Measurements from ENCODE around the gene PTPRG.

PTPRG gene

GRCh38 chr3:61796911-61797310, 235.5 kb downstream of the PTPRG start:
- TF ChIP-seq REST (IDR thresholded peaks at IDR 0.05; ENCODE audit: insufficient read depth in 1 of 2, low read depth in 2 of 2, low read length in 2 of 2) (no peak), TAF1 (IDR thresholded peaks at IDR 0.05; ENCODE audit: borderline replicate concordance, insufficient read depth, low read length) (no peak), FOXP2 (optimal IDR thresholded peaks at IDR 0.05; ENCODE audit: borderline replicate concordance, extremely low read depth, extremely low read length, insufficient read depth) (no peak), SIN3A (IDR thresholded peaks at IDR 0.05; ENCODE audit: borderline replicate concordance, insufficient read depth, low read length) (no peak), POLR2AphosphoS5 (IDR thresholded peaks at IDR 0.05; ENCODE audit: low read depth, low read length) (no peak)

GRCh38 chr3:61802772-61803171, 241.4 kb downstream of the PTPRG start:
- peak; percentile 67 to 87 for TF ChIP-seq REST (IDR thresholded peaks at IDR 0.05; ENCODE audit: insufficient read depth in 1 of 2, low read depth in 2 of 2, low read length in 2 of 2)
- TF ChIP-seq POLR2AphosphoS5 (IDR thresholded peaks at IDR 0.05; ENCODE audit: low read depth, low read length), result no peak

- no peak for TF ChIP-seq SIN3A (IDR thresholded peaks at IDR 0.05; ENCODE audit: borderline replicate concordance, insufficient read depth, low read length)
- no peak for TF ChIP-seq TAF1 (IDR thresholded peaks at IDR 0.05; ENCODE audit: borderline replicate concordance, insufficient read depth, low read length)
- no peak for TF ChIP-seq POLR2AphosphoS5 (IDR thresholded peaks at IDR 0.05; ENCODE audit: low read depth, low read length)
- TF ChIP-seq FOXP2 (optimal IDR thresholded peaks at IDR 0.05; ENCODE audit: borderline replicate concordance, extremely low read depth, extremely low read length, insufficient read depth), result no peak
- TF ChIP-seq REST (IDR thresholded peaks at IDR 0.05; ENCODE audit: insufficient read depth in 1 of 2, low read depth in 2 of 2, low read length in 2 of 2), result no peak
Measured at GRCh38 chr3:61803983-61804382, 242.6 kb downstream of the PTPRG start.

GRCh38 chr3:61804782-61805181, 243.4 kb downstream of the PTPRG start:
- TF ChIP-seq SIN3A (IDR thresholded peaks at IDR 0.05; ENCODE audit: borderline replicate concordance, insufficient read depth, low read length) (no peak), POLR2AphosphoS5 (IDR thresholded peaks at IDR 0.05; ENCODE audit: low read depth, low read length) (no peak), REST (IDR thresholded peaks at IDR 0.05; ENCODE audit: insufficient read depth in 1 of 2, low read depth in 2 of 2, low read length in 2 of 2) (no peak), FOXP2 (optimal IDR thresholded peaks at IDR 0.05; ENCODE audit: borderline replicate concordance, extremely low read depth, extremely low read length, insufficient read depth) (no peak), TAF1 (IDR thresholded peaks at IDR 0.05; ENCODE audit: borderline replicate concordance, insufficient read depth, low read length) (no peak)

GRCh38 chr3:61805510-61806080, 244.2 kb downstream of the PTPRG start:
- TF ChIP-seq FOXP2 (optimal IDR thresholded peaks at IDR 0.05; ENCODE audit: borderline replicate concordance, extremely low read depth, extremely low read length, insufficient read depth), result no peak
- TF ChIP-seq REST (IDR thresholded peaks at IDR 0.05; ENCODE audit: insufficient read depth in 1 of 2, low read depth in 2 of 2, low read length in 2 of 2), result no peak
- no peak for TF ChIP-seq SIN3A (IDR thresholded peaks at IDR 0.05; ENCODE audit: borderline replicate concordance, insufficient read depth, low read length)
- TF ChIP-seq POLR2AphosphoS5 (IDR thresholded peaks at IDR 0.05; ENCODE audit: low read depth, low read length), result no peak
- TF ChIP-seq TAF1 (IDR thresholded peaks at IDR 0.05; ENCODE audit: borderline replicate concordance, insufficient read depth, low read length), result no peak

Measured in PFSK-1 (cell line).